Omental fat pad (tissue), 4 donors: Measurements from ENCODE around the gene POTEG. TPM values are rescaled to one million over a fixed set of nuclear protein-coding genes. Genes with fewer than 3 reads are reported as not detected.
"Not testable (repeated sequence)": the region's sequence is repeated elsewhere in the genome, so short reads cannot be mapped to it uniquely, and the experiment has no call there.

ENCODE experiments used
- ATAC-seq: fragments of 150-250 bp; one replicate; pipeline ENCODE4 v1.9.1; 2016; ENCODE audit warnings: mild to moderate bottlenecking, moderate library complexity; ENCODE audit not compliant: low FRiP score
- DNase-seq: peaks from one replicate; pipeline ENCODE4 v3.0.0-alpha.2; 2019; ENCODE audit warnings: low spot score
- small RNA-seq: library from RNA; depleted of rRNA; stranded (forward); fragments of <200 nt; gene quantifications from one replicate; pipeline ENCODE3, GENCODE V24; 2016
- total RNA-seq, 4 donors: library from RNA; depleted of rRNA; stranded (reverse); fragments of >200 nt; gene quantifications; one replicate each; pipeline ENCODE4 v1.1.0, GENCODE V29; 2016

The POTEG gene
- total RNA-seq, 4 donors from 2014 or later: not detected

- DNase-seq, ATAC-seq: not testable (repeated sequence)
Observed at GRCh38 chr14:19383008-19383584, 51.0 kb downstream of the POTEG start.

GRCh38 chr14:19380137-19380536, 54.0 kb downstream of the POTEG start:
- not testable (repeated sequence) for DNase-seq

GRCh38 chr14:19374451-19374903, 59.7 kb downstream of the POTEG start:
- not testable (repeated sequence) for DNase-seq

More at GRCh38 chr14:19380137-19380536, 54.0 kb downstream of the POTEG start:
- not testable (repeated sequence) for ATAC-seq

GRCh38 chr14:19372813-19373500, 61.2 kb downstream of the POTEG start:
- DNase-seq, ATAC-seq: not testable (repeated sequence)

More at GRCh38 chr14:19374451-19374903, 59.7 kb downstream of the POTEG start:
- not testable (repeated sequence) for ATAC-seq

GRCh38 chr14:19371767-19372166, 62.4 kb downstream of the POTEG start:
- not testable (repeated sequence) for ATAC-seq, DNase-seq

- DNase-seq, ATAC-seq: not testable (repeated sequence)
Observed at GRCh38 chr14:19362803-19363202, 71.3 kb downstream of the POTEG start.

- ATAC-seq, DNase-seq: not testable (repeated sequence)
Observed at GRCh38 chr14:19362323-19362722, 71.8 kb downstream of the POTEG start.

- ATAC-seq, DNase-seq: not testable (repeated sequence)
Observed at GRCh38 chr14:19361636-19362253, 72.4 kb downstream of the POTEG start.

GRCh38 chr14:19360937-19361635, 73.1 kb downstream of the POTEG start:
- not testable (repeated sequence) for ATAC-seq, DNase-seq

Small RNA genes within 50 kb of the gene (small RNA-seq; reads per million reads assigned to genes)
- not detected for gene RNU6-1268P
